Activated naive CD4-positive, alpha-beta T cell treated with anti-CD3 and anti-CD28 coated beads, Interleukin-2, amount 50 U/mL, for 72 hours (primary cell): ENCODE measurements around the gene LGALSL. TPM values are rescaled to one million over a fixed set of nuclear protein-coding genes. Genes with fewer than 3 reads are reported as not detected.

Experiments
- ATAC-seq, 2 donors: fragments of 150-1000 bp; cut with Tn5 transposase; 2 replicates each; pipeline ENCODE4 v1.10.0; 2021; ENCODE audit warnings: mild to moderate bottlenecking in 2 of 2, moderate library complexity in 2 of 2
- DNase-seq, 2 donors: peaks; one replicate each; pipeline ENCODE4 v3.0.0; 2021 to 2022; ENCODE audit warnings: low spot score in 2 of 2
- H3K27ac Mint-ChIP-seq, 2 donors: one replicate each; pipeline ENCODE4 v1.8.0; 2022; ENCODE audit warnings: mild to moderate bottlenecking in 2 of 2, mixed read lengths in 2 of 2
- H3K36me3 Mint-ChIP-seq, 2 donors: one replicate each; pipeline ENCODE4 v1.8.0; 2022; ENCODE audit warnings: mixed read lengths in 2 of 2
- H3K9me3 Mint-ChIP-seq, 2 donors: one replicate each; pipeline ENCODE4 v1.8.0; 2022; ENCODE audit warnings: mixed read lengths in 2 of 2
- total RNA-seq, 2 donors: library from RNA; stranded (reverse); gene quantifications; one replicate each; pipeline ENCODE4 v1.2.3, GENCODE V29; 2022

The LGALSL gene
- total RNA-seq, 2 donors from 2014 or later = 1.0 to 1.2 TPM

DNA sequence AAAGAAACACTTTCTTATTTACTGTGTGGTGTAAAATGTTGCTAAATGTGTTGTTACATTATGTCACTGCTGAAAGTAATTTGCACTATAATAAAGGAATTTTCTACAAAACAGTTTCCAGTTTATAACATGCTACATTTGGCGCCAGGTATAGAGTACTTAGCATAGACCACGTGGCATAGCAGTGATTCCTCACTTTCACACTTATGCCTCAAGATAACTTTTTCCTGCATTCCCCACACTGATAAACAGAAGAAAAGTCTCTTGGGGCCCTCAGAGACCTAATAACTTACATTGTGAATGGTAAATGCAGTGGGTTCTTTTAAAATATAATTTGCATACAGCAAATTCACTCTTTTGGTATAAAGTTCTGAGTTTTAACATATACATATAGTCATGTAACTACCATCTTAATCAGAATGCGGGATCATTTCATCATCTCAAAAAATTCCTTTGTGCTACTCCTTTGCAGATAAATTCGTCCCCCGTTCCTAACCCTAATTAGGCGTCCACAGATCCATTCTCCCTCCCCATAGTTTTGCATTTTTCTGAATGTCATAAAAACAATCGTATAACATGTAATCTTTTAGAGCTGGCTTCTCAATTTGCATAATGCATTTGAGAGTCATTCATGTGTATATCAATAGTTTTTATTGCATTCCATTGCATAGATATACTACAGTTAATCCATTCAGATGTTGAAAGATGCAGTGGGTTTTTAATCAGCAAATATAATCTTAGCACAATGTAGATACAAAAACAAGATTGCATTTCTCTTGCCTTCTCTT, 7.5 kb downstream of the LGALSL start:
- ATAC-seq = no peak
- Mint-ChIP-seq H3K27ac (no peak overlapping the region), H3K9me3 (no peaks in the 10 kb centered on the region), H3K36me3 (no peaks in the 10 kb centered on the region)
- DNase-seq = no peak

DNA sequence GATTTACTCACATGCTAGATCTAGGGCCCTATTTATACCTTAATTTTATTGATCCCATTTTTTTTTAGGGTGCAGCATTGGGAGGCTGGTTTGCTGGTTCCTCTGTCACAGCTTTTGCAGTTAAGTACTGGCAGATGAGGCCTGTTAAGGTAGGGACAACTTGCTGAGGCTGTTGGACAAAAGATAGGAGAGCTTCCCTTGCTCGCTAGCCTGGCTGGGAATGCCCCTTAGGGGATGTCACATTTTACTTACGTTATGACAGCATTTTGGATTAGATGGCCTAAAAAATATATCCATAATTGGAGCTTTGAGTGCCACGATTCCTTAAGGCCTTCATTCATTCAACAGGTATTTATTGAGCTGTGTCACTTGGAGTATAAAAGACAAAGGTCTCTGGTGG, 8.2 kb downstream of the LGALSL start:
- DNase-seq = no peak
- Mint-ChIP-seq H3K9me3 (no peaks in the 10 kb centered on the region), H3K36me3 (no peaks in the 10 kb centered on the region), H3K27ac (no peak overlapping the region)
- no peak for ATAC-seq

DNA sequence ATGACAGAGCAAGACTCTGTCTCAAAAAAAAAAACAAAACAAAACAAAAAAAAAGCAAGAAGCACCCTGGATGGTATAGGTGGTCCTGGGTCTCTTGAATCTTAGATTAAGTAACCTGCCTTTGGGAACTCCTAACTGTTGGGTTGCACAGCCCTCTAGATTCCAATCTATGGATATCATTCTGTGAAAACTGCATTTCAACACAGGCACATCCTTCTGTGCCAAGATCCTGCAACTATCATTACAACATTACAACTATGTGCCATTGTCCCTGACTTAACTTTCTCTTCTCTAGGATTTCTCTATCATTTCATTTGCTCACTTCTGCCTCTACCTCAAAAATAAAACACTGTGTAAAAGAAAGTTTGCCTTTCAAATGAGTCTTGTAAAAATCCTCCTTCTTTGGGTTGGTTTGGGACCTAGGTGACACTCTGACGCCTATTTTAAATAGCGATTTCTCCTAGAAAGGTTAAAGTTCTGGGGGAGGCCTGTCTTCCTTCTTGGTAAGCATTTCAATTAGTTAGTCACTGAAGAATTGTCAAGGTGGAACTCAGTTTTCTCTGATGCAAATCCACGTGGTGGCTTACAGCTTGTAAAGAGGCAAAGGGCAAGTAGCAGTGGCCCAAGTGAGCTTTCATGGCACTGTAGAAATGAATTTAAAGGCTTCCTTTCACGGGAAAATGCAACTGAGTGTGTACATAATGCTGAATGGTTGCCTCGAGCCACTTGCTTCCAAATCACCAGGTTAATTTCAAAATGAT, 9.2 kb downstream of the LGALSL start:
- H3K27ac Mint-ChIP-seq = no peak overlapping the region
- no peaks in the 10 kb centered on the region for H3K9me3 Mint-ChIP-seq
- no peak for DNase-seq
- no peak for ATAC-seq
- no peaks in the 10 kb centered on the region for H3K36me3 Mint-ChIP-seq

DNA sequence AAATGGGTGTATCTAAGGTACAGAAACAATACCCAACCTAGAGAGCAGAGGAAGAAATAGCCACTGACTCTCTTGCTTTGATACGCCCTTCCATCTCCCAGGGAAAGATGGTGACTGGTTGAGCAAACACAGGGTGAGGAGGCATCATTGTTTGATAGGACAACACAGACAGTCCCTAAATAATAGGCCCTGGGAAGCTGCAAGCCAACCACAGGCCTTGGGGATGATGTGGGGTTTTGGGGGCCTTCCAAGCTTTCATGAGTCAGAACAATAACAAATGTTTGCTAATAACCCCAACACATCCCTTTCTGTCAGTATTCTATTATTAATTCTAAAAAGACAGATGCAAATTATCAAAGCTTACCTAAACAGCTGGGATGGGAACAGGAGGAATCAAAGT, 9.8 kb downstream of the LGALSL start:
- H3K9me3 Mint-ChIP-seq = no peaks in the 10 kb centered on the region
- DNase-seq = no peak
- H3K27ac Mint-ChIP-seq = no peak overlapping the region
- H3K36me3 Mint-ChIP-seq = no peaks in the 10 kb centered on the region
- ATAC-seq = no peak

DNA sequence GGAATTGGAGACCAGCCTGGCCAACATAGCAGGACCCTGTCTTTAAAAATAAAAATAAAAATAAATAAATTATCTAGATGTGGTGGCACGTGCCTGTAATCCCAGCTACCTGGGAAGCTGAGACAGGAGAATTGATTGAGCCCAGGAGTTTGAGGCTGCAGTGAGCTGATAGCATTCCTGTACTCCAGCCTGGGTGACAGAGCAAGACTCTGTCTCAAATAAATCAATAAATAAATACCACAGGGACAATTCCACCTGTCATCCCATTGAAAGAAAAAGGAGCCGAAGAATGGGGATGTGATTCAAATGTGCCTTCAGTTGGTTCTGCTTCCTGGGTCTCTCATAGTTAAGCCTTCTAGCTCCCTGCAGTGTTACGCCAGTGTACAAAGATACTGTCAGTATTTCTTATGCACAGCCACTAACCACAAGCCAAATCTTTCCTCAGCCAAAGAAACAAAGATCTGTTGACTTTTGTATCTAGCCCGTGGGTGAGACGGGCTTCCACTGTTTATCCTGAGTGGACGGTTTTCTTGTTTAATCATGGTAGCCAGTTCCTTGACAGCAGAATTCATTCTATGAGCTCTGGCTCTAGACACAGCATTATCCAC, 12.6 kb downstream of the LGALSL start:
- H3K9me3 Mint-ChIP-seq = no peaks in the 10 kb centered on the region
- DNase-seq (no peak), ATAC-seq (no peak)
- no peaks in the 10 kb centered on the region for H3K36me3 Mint-ChIP-seq
- no peak overlapping the region for H3K27ac Mint-ChIP-seq

DNA sequence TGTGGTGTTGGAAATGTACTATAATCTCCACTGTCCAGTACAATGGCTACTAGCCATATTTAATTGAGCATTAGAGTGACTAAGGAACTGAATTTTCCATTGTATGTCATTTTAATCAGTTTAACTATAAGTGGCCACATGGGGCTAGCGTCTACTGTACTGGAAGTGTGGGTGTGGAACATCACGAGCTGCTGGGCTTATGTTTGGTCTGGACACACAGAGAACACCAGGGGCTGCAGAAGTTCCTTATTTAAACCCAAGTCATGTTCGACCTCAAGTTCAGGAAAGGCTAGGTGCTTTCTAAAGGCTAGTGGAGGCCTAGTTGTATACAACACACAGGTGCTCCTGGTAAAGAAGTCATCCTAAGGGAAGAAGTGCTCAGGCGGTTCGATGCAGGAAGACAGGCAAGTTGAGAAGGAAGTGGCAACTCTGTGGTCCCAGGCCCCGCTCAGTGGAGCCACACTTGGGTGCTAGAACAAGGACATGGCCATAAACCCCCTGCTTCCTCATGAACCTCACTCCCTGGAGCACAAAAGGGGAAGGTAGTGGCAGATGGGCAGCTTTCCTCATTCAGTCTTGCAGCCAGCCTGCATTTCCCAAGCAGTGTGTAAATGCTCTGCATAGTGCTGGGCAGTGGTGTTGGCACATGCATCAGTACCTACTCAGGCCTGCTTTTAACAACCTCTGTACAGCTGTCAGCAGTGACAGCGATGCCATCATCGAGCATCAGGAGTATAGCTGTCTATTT, 13.3 kb downstream of the LGALSL start:
- ATAC-seq (no peak), DNase-seq (no peak)
- H3K36me3 Mint-ChIP-seq = no peaks in the 10 kb centered on the region
- no peaks in the 10 kb centered on the region for H3K9me3 Mint-ChIP-seq
- no peak overlapping the region for H3K27ac Mint-ChIP-seq

DNA sequence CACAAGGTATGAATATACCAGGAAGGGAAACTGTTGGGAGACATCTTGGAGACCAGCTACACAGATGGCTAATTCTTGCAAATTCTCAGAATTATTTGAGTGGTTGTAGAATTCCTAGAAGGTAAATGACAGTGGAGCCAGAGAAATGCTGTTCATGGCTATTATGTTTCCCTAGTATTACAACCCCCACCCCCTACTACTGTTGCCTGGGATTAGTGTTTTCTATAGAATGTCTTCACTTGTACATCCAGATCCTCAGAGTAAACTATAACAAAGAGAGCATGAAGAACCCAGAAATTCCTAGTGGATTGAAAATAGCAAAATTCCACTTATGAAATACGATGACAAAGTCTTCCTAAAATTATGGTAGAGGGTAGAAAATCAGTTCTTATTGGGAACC, 15.3 kb downstream of the LGALSL start:
- H3K36me3 Mint-ChIP-seq = no peaks in the 10 kb centered on the region
- DNase-seq = no peak
- H3K27ac Mint-ChIP-seq = no peak overlapping the region
- no peaks in the 10 kb centered on the region for H3K9me3 Mint-ChIP-seq
- no peak for ATAC-seq

DNA sequence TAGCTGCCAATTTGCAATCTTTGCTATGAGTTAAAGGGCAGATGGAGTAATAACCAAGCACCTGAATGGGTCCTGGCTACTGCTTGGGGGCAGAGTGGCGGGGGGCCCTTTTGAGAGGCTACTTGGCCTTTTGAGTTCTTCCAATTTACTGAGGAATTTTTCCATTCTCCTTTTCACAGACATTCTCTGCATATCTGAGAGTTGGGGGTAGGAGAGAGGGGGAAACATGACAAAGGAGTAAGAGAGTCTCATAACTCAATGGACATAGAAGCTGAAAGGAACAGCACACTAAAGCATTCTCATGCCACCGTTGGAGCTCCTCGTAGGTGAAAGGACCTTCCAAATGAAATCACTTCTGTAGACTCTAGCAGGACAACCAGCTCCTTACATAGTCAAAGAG, 16.1 kb downstream of the LGALSL start:
- no peaks in the 10 kb centered on the region for H3K9me3 Mint-ChIP-seq
- H3K36me3 Mint-ChIP-seq = no peaks in the 10 kb centered on the region
- ATAC-seq (no peak), DNase-seq (no peak)
- no peak overlapping the region for H3K27ac Mint-ChIP-seq

DNA sequence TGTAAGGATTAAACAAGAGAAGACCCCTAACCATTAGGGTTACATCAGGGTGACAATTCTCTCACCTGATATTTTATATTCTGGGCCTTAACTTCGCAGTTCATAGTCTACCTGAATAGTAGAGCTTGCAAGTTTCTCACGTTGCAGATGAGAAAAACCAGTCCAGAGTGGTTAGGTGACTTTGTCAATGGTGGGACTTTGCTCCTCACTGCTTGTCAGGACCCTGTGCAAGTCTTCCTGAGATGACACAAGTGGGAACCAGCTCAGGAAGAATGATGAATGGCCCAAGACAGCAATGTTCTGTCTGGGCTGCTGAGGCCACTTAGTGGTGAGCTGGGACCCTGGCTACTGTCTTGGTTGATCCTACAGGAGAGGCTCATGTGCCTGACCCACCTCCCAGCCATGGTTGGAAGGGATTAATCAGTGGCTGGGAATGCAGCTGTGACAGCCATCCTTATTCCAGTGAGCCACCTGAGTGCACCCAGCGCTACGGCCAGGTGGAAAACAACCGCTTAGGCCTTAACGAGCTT, 16.9 kb downstream of the LGALSL start:
- Mint-ChIP-seq H3K27ac (no peak overlapping the region), H3K9me3 (no peaks in the 10 kb centered on the region), H3K36me3 (no peaks in the 10 kb centered on the region)
- ATAC-seq = no peak
- no peak for DNase-seq

DNA sequence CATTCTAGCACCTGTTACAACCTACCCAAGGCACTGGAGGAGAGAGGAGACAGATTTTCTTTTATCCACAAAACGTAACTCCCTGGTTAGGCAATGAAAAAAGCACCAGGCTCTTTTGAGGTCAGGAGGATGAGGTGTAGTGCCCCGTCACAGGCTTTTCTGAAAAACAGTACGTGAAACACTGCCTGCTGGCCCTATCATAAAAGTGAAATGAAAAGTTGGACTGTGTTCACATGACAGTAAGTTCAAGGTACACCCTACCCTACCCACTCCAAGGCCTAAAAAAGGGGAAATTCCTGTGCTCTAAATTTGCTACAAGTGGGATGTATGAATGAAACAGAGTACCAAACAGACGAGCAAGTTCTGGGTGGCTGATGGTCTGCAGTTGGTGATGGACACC, 17.6 kb downstream of the LGALSL start:
- DNase-seq (no peak), ATAC-seq (no peak)
- Mint-ChIP-seq H3K36me3 (no peaks in the 10 kb centered on the region), H3K9me3 (no peaks in the 10 kb centered on the region), H3K27ac (no peak overlapping the region)

DNA sequence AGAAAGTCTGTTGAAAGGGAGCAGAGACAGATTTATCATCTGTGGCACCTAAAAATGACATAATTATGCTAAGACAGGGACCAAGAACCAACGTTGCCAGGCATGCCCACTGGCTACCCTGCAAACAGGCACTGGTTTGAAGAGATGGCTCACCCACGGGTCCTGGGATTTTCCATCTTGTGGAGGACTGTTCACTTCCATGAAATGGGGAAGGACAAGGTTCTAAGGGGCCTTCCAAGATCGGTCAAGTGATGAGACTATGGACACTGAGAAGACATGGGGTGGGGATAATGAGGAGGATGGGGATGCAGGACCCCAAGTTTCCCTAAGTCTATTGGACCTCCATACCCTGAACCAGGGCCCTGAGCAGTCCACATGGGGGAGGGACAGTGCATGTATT, 18.9 kb downstream of the LGALSL start:
- no peaks in the 10 kb centered on the region for H3K36me3 Mint-ChIP-seq
- ATAC-seq = no peak
- no peak overlapping the region for H3K27ac Mint-ChIP-seq
- no peak for DNase-seq
- H3K9me3 Mint-ChIP-seq = no peaks in the 10 kb centered on the region

DNA sequence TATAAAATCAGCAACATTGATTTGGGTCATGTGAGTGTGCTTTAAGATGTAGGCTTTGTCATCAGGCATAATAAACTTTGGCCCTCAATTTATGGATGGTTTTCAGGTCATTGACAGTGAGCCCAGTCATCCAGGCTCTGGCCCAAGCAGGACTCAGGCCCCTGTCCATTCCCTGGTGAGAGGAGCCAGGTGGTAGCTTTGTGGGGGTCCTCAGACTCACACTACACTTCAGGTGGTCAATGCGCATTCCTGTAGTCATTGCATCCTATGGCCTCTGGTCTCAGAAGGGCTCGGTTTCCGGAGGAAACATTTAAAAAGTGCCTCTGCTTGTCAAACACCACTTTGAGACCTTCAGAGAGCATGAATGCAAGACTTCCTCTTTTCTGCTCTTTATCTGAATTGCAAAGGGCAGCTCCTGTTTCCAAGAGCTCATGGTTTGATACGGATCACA, 20.2 kb downstream of the LGALSL start:
- no peak for ATAC-seq
- no peak for DNase-seq
- Mint-ChIP-seq H3K27ac (no peak overlapping the region), H3K9me3 (no peaks in the 10 kb centered on the region), H3K36me3 (no peaks in the 10 kb centered on the region)

DNA sequence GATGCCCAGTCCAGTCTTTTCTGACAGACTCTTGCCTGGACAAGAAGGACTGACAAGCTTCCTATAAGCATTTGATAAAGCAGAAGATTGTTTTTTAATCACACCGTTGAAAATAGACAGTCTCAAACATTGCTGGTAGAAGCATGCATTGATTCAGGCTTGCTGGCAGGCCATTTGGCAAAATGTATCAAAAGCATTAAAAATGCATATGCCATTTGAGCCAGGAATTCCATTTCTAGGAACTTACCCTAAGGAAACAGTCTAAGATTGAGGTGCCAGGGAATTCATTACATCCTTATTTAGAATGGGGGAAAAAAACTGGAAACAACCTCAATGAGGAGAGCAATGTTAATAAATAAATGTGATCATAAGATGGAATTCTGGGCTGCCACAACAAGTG, 20.7 kb downstream of the LGALSL start:
- Mint-ChIP-seq H3K27ac (no peak overlapping the region), H3K36me3 (no peaks in the 10 kb centered on the region), H3K9me3 (no peaks in the 10 kb centered on the region)
- no peak for ATAC-seq
- DNase-seq = no peak

DNA sequence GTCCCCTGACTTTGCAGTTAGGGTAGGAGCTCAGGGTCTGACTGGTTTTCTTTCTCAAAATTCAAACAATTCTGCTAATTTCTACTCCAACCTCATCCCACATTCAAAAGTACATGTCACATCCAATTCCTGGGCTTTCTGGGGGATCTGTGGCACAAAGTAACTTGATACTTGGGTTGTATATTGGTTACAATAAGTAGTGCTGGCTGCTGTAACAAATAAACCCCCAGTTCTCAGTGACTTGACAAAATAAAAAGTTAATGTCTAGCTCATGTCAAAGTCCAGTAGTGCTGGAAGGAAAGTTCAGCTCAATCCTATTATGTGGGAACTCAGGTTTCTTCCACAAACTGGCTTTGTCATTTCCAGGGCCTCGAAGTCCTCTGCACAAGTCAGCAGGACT, 23.1 kb downstream of the LGALSL start:
- ATAC-seq = no peak
- Mint-ChIP-seq H3K27ac (no peak overlapping the region), H3K36me3 (no peaks in the 10 kb centered on the region), H3K9me3 (no peaks in the 10 kb centered on the region)
- DNase-seq = no peak

DNA sequence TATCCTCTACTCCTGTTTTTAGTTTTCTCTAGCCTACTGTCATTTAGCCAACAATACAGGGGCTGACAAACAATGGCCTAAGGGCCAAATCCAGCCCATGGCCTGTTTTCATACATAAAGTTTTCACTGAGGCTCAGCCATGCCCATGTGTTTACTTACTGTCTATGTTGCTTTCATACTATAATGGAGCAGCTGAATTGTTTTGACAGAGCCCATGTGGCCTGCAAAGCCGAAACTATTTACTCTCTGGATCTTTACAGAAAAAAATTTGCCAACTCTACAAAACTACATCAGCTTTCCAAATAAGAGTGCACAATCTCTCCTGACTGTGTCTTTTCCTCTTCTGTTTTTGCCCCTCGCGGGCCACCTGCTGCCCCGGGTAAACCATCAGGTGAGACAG, 24.0 kb downstream of the LGALSL start:
- ATAC-seq (no peak), DNase-seq (no peak)
- peak overlapping the region in 1 of 2 donors; percentile 27 for H3K27ac Mint-ChIP-seq
- no peaks in the 10 kb centered on the region for H3K36me3 Mint-ChIP-seq
- no peaks in the 10 kb centered on the region for H3K9me3 Mint-ChIP-seq

DNA sequence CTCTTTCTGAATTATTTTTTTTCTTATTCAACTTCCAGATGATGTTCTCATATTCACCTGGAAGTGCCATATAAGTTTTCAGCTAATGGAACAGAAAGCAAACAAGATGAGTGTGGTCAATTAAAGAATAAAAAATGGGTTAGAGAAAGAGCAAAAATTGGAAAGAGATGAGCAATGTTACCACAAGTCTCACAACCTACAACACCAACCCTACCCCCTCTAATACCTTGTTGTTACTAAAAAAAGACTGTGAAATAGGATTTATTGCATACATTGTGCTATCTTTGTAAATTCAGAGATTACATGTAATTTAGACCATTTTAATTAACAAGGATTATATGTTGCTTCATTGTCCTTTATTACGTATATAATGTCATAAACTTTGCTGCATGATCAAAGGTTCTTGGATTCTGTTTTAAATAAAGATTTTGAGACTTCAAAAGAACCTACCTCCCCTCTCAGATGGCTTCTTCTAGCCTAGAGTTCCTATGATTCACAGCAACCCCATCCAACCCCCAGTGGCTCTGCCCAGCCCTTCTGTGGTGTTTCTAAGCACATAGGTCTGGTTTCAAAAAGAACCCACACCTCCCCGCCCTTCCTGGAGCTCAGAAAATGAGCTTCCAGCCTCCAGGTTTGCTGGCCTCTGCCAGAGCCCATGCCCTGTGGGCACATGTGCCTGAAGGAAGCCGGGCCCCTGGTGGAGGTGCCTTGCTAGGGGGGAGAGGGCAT, 24.7 kb downstream of the LGALSL start:
- peak; percentile 61 to 87 for ATAC-seq
- Mint-ChIP-seq H3K36me3 (no peaks in the 10 kb centered on the region), H3K9me3 (no peaks in the 10 kb centered on the region), H3K27ac (no peak overlapping the region)
- DNase-seq = no peak
